ENCODE results near the gene MFSD12.

Gene MFSD12

GRCh38 chr19:3557461-3558248 is at the start of gene MFSD12:
Gene MFSD12 (minus strand): TSS chr19:3557586. CDS start chr19:3557403, 183 bp downstream.
- DNase-seq (ENCODE audit: low read depth) = peak; percentile 92

GRCh38 chr19:3606690-3607289 is 49.4 kb upstream of the MFSD12 start, which contains the start of gene TBXA2R:
Gene TBXA2R (minus strand): TSS chr19:3606875. CDS start chr19:3600634, 6,241 bp downstream.
- peak; percentile 28 for DNase-seq (ENCODE audit: low read depth)

GRCh38 chr19:3606174-3606689 is 48.8 kb upstream of the MFSD12 start:
- no peak for DNase-seq (ENCODE audit: low read depth)

- no peak for DNase-seq (ENCODE audit: low read depth)
Observed at GRCh38 chr19:3605770-3606169, 48.4 kb upstream of the MFSD12 start.

- DNase-seq (ENCODE audit: low read depth) = no peak
Observed at GRCh38 chr19:3605361-3605760, 48.0 kb upstream of the MFSD12 start.

GRCh38 chr19:3604987-3605343 is 47.6 kb upstream of the MFSD12 start:
- no peak for DNase-seq (ENCODE audit: low read depth)

GRCh38 chr19:3604227-3604986 is 47.0 kb upstream of the MFSD12 start:
- DNase-seq (ENCODE audit: low read depth) = no peak

- no peak for DNase-seq (ENCODE audit: low read depth)
Observed at GRCh38 chr19:3603121-3603811, 45.9 kb upstream of the MFSD12 start.

- no peak for DNase-seq (ENCODE audit: low read depth)
Observed at GRCh38 chr19:3601021-3601420, 43.6 kb upstream of the MFSD12 start.

GRCh38 chr19:3599776-3600187 is 42.4 kb upstream of the MFSD12 start:
- DNase-seq (ENCODE audit: low read depth) = no peak

- no peak for DNase-seq (ENCODE audit: low read depth)
Observed at GRCh38 chr19:3595521-3596061, 38.2 kb upstream of the MFSD12 start.

- DNase-seq (ENCODE audit: low read depth) = no peak
Observed at GRCh38 chr19:3593156-3593555, 35.8 kb upstream of the MFSD12 start.

- DNase-seq (ENCODE audit: low read depth) = no peak
Observed at GRCh38 chr19:3591876-3592613, 34.7 kb upstream of the MFSD12 start.

GRCh38 chr19:3590991-3591659 is 33.7 kb upstream of the MFSD12 start:
- no peak for DNase-seq (ENCODE audit: low read depth)

- no peak for DNase-seq (ENCODE audit: low read depth)
Observed at GRCh38 chr19:3589949-3590348, 32.6 kb upstream of the MFSD12 start.

GRCh38 chr19:3589439-3589838 is 32.1 kb upstream of the MFSD12 start:
- DNase-seq (ENCODE audit: low read depth) = no peak

- no peak for DNase-seq (ENCODE audit: low read depth)
Observed at GRCh38 chr19:3586707-3587346, 29.4 kb upstream of the MFSD12 start.

GRCh38 chr19:3586127-3586626 is 28.8 kb upstream of the MFSD12 start:
- no peak for DNase-seq (ENCODE audit: low read depth)

- DNase-seq (ENCODE audit: low read depth) = no peak
Observed at GRCh38 chr19:3585301-3586126, 28.1 kb upstream of the MFSD12 start, which contains the start of gene GIPC3. Gene GIPC3 (plus strand): TSS chr19:3585478. CDS start chr19:3585598, 120 bp downstream.

Measured in activated T-helper 9 cell treated with anti-CD3 and anti-CD28 coated beads, Interleukin-2, amount 50 U/mL, for 16 hours (primary cell).